GM18861 (cell line): ENCODE data around the gene PITPNM1.
"Not testable (repeated sequence)": the region's sequence is repeated elsewhere in the genome, so short reads cannot be mapped to it uniquely, and the experiment has no call there.

ENCODE experiments used
- ATAC-seq: cut with Tn5 transposase; IDR thresholded peaks from one replicate; pipeline ENCODE4 v1.9.1; 2021; ENCODE audit not compliant: unreplicated experiment

PITPNM1 gene

DNA sequence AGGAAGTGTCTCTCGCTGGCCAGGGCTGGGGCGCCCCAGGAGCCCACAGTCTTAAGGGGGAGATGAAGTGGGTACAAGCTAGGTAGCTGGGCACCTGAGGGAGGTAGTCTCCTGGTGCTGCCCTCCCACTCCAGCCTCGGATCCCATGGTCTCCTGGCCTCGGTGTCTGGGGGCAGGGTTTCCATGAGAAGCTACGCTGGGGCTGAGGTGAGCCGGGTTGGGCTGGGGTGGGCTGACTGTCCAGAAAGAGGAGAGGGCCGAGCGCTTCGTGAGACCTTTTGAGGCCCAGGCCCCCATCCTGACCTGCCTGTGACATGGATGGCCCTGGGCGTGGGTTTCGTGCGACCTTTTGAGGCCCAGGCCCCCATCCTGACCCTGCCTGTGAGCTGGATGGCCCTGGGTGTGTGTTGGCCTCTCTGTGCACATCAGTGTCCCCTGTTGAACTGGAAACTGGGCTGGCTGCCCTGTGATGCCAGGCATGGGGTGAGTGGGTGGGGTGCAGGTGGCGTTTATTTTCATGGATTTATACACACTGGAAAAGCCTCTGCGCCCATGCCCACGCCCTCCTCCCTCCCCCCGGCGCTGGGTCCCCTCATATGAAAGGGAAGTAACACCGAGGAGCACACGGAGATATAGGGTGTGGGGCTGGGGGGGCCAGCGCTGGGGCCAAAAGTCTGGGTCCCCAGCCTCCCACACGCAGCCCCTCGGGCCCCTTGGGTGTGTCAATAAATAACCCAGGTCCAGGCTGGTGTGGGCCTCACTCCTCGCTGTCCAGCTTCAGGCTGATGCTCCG, 13.7 kb downstream of the PITPNM1 start:
- ATAC-seq = no peak

DNA sequence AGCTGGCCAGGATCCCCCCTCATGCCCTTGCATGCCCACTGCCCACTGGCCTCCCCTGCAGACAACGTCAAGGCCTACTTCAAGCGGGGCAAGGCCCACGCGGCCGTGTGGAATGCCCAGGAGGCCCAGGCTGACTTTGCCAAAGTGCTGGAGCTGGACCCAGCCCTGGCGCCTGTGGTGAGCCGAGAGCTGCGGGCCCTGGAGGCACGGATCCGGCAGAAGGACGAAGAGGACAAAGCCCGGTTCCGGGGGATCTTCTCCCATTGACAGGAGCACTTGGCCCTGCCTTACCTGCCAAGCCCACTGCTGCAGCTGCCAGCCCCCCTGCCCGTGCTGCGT, 14.5 kb downstream of the PITPNM1 start:
- no peak for ATAC-seq

- no peak for ATAC-seq
Measured at GRCh38 chr11:67489885-67490726, 15.1 kb downstream of the PITPNM1 start.

GRCh38 chr11:67489203-67489884, 15.8 kb downstream of the PITPNM1 start:
- no peak for ATAC-seq

- ATAC-seq = peak; percentile 26
Measured at GRCh38 chr11:67486481-67487195, 18.5 kb downstream of the PITPNM1 start.

DNA sequence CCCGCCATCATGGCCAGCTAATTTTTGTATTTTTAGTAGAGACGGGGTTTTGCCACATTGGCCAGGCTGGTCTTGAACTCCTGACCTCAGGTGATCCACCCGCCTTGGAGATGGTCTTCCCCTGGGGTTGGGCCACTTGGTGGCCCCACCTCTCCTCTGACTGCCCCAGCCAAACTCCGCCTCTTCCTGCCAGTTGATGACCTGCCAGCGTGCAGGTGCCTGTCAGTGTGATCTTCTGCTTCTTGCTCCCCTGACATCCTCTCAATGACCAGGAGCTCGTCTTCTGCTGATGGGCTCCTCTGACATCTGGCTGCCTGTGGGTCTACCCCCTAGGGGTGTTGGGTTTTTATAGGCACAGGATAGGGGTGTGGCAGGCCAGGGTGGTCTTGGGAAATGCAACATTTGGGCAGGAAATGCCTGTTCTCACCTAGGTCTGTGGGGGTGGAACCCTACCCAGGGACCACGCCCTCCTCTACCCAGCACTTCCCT, 19.2 kb downstream of the PITPNM1 start:
- not testable (repeated sequence) for ATAC-seq

- ATAC-seq = no peak
Measured at GRCh38 chr11:67484847-67485311, 20.3 kb downstream of the PITPNM1 start.

GRCh38 chr11:67483831-67484665, 21.1 kb downstream of the PITPNM1 start:
- ATAC-seq = no peak

- ATAC-seq = peak; percentile 56
Measured at GRCh38 chr11:67482827-67483798, 22.1 kb downstream of the PITPNM1 start, which contains the start of gene AIP. Gene AIP (plus strand): TSS chr11:67483026. CDS start chr11:67483159, 133 bp downstream.

DNA sequence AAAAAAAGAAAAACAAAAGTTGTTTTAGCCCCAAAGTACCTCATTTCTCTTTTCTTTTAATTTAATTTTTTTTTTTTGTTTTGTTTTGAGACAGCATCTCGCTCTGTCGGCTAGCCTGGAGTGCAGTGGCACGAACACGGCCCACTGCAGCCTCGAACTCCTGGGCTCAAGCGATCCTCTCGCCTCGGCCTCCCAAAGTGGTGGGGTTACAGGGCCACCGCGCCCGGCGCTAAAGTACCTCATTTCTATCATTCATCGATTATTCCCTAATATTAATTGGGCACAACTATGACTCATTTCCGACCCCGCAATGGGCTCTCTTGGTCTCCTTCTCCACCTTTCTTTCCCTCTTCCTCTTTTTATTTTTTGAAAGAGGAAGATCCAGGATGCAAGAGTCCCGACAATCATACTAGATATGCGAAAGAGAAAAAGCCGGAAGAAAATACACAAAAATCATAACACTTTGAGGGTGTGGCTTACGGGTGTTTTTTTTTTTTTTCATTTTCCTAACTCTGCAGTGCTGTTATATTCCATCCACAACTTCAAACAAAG, 22.8 kb downstream of the PITPNM1 start:
- no peak for ATAC-seq

GRCh38 chr11:67477344-67478050, 27.7 kb downstream of the PITPNM1 start:
- not testable (repeated sequence) for ATAC-seq

- not testable (repeated sequence) for ATAC-seq
Measured at GRCh38 chr11:67476692-67477091, 28.5 kb downstream of the PITPNM1 start.

DNA sequence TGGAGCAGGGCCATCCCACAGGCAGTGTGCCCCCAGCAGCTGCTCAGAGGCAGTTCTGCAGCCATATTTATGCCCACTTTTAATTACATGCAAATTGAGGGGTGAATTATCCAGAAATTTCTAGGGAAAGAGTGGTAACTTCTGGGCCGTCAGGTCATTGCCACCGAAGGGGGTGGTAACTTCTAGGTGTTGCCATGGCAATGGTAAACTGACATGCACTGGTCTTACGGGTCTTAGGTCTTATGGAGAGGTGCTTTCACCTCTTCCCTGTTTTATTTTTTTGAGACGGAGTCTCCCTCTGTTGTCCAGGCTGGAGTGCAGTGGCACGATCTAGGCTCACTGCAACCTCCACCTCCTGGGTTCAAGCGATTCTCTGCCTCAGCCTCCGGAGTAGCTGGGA, 32.3 kb downstream of the PITPNM1 start:
- no peak for ATAC-seq

- no peak for ATAC-seq
Measured at GRCh38 chr11:67470337-67471002, 34.7 kb downstream of the PITPNM1 start.

DNA sequence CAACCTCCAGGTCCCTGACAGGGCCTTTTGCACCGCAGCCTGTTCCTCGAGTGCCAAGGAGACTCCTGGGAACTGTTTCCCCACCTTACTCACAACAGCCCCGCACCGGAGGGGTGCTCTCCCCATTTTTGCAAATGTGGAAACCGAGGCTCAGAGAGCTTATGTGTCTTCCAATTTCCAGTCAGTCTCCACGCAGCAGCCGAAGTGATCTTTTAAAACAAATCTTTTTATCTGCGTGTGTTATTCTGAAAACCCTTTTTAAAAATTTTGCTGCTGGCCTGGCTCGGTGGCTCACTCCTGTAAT, 35.7 kb downstream of the PITPNM1 start:
- ATAC-seq = no peak

DNA sequence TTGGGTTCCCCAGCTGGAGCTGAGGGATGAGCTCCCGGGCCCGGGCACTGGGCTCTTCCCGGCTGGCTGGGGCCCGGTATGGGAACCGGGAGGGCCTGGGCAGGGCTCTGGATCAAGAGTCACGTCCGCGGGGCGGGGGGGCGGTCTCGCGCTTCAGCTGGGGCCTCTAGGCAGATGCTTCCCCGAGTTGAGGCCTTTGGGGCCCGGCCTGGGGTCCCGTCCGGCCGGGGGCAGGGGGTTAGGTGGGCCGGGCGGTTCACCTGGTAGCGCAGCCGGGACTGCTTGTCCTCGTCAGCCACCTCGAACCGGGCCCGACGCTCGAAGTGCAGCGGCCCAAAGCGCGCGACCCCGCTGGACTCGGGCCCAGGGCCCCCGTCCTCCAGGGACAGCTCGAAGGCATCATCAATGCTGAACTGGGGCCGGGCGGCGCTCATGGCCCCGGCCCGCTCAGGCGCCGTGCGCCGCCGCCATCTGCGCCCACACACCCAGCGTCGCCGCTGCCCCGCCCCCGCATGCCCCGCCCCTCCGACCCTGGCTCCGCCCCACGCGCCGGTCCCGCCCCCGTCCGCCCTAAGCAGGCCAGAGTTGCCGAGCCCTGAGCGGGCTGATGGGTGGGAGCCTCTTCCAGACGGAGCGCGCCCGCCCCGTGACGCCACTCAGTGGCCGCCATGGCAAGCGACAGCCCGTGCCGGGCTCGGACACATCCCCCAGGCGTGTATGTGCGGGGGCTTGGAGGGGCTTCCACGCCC, 36.2 kb downstream of the PITPNM1 start, which contains the start of gene TMEM134:
Gene TMEM134 (minus strand): TSS at position 493 of the 749 bp plus-strand sequence. CDS start 59 bp downstream, at position 434.
- ATAC-seq = peak; percentile 51

- ATAC-seq = no peak
Measured at GRCh38 chr11:67468456-67468758, 36.8 kb downstream of the PITPNM1 start.
